Skeletal muscle cell (primary cell): ENCODE data around the gene OR10AD1.
"Not testable (repeated sequence)": the region's sequence is repeated elsewhere in the genome, so short reads cannot be mapped to it uniquely, and the experiment has no call there.

Experiments
- DNase-seq: peaks from one replicate; pipeline ENCODE4 v3.0.0-alpha.2; 2010; ENCODE audit warnings: low read depth
- H3K4me3 ChIP-seq: 2 replicates; pipeline ENCODE4 v1.5.1; 2011; ENCODE audit warnings: low read depth, mild to moderate bottlenecking, control low read depth, low read length, moderate library complexity

The OR10AD1 gene, protein sequence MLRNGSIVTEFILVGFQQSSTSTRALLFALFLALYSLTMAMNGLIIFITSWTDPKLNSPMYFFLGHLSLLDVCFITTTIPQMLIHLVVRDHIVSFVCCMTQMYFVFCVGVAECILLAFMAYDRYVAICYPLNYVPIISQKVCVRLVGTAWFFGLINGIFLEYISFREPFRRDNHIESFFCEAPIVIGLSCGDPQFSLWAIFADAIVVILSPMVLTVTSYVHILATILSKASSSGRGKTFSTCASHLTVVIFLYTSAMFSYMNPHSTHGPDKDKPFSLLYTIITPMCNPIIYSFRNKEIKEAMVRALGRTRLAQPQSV

DNA sequence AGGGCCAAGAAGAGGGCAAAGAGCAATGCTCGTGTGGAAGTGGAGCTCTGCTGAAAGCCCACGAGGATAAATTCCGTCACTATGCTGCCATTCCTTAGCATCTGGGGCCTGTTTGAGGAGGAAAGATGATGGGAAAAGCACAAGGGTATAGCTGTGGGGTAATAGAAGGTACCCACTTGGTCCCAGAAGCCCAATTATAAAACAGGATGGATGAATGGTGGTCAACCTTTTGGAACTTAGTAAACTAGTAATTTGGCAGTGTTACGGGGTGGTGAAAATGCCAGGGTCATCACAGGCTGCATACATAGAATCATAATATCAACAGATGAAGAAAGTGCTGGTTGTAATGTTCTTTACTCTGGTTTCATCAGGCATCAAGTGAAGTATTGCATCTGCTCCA lies at the start of gene OR10AD1:
TSS of gene OR10AD1 (minus strand) at position 101 of the 400 bp plus-strand sequence. CDS start at position 101, 0 bp downstream.
- H3K4me3 ChIP-seq: no peak within 1 kb of the TSS
- DNase-seq: no peak

DNA sequence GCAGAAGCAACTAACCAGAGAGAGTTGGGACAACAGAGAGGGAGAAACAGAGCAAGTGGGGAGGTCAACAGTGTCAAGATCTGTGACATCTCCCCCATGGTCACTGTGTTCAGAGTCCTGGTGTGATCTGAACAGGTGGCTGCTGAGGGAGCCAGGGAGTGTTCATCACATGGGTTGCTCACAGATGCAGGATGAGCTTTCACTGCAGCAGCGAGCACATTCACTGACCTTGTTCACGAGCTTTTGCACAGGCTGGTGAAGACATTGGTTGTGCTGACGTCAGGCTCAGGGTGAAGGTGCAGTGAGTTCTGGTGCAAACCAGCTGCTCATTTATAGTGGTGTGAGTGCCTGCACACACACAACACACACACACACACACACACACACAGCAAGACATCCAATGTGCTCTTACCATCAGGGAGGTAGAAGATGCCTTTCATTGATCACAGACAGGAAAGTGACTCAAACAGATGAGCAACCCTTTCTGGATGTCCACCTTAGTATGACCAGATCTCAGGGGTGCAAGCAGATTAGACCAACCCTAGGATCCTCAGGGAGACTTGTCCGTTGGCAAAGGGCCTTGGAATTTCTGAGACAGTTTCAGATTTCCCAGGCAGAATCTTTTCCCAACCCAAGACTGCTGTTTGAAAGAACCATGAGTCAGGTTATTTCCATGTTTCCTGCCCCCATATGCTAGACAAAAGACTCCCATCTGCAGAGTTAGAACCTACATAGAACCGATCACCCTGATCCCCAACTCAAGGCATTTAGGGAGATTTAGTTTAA lies 44.3 kb upstream of the OR10AD1 start:
- no peak overlapping the region for H3K4me3 ChIP-seq
- DNase-seq: no peak

DNA sequence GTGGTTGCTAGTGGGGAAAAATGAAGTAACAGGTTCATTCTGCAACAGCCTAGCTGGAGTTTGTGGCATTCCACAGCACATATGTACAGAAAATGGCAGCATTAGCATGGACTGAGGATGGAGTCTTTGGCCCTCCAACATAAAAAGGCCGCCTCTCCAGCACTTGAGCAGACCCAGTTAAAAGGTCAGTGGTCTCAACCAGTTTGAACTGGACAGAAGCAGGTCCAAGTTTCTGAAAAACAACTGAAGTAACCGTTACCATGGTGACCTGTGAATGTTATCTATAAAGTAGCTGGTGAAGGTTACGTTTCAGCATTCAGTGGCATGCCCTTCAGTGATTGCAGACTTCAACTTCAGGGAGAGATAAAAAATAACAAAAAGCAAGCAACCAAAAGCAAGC lies 34.1 kb upstream of the OR10AD1 start:
- no peak for DNase-seq
- no peak overlapping the region for H3K4me3 ChIP-seq

DNA sequence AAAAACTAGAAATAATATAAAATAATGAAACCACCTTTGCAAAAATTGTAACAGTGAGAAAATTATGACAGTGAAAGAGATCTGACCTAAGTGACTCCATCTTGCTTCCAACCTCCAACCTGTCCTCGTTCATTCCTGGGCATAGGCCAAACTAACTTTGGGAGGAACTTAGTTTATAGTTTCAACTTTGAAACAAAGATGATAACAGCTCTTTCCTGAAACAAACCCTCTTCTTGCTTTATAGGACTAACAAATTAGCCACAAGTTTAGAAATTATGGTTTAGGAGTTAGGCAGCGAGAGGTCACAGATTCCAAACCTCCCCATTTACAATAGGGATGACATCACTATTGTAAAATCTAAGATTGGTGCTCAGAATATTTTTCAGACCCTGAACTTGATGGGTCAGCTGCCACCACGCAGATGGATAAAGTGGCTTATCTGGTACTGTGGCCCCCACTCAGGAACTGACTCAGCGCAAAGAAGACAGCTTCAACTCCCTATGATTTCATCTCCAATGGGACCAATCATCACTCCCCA lies 32.8 kb upstream of the OR10AD1 start:
- DNase-seq: no peak
- no peak overlapping the region for H3K4me3 ChIP-seq

GRCh38 chr12:48231169-48231958 lies 28.3 kb upstream of the OR10AD1 start:
- not testable (repeated sequence) for DNase-seq, H3K4me3 ChIP-seq

- not testable (repeated sequence) for H3K4me3 ChIP-seq
These were observed 21.4 kb upstream of the OR10AD1 start for GRCh38 chr12:48224533-48224932.

DNA sequence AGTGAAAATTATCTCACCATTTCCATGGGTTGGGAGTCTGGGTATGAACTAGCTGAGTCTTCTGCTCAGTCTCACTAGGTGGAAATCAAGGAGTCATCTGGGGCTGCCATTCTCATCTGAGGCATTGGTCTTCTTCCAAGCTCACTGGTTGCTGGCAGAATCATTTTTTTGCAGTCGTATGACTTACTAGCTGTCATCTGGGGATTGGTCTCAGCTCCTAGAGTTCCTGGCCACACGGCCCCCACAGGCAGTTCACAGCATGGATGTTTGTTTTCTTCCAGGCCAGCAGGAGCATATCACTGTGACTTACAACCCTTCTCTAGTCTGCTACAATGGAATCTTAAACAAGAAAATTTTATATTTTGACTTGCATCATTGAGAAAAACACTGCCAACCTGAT lies 18.6 kb upstream of the OR10AD1 start:
- DNase-seq: no peak

More at GRCh38 chr12:48224533-48224932, 21.4 kb upstream of the OR10AD1 start:
- not testable (repeated sequence) for DNase-seq

GRCh38 chr12:48220701-48221100 lies 17.6 kb upstream of the OR10AD1 start:
- DNase-seq: no peak
- no peak overlapping the region for H3K4me3 ChIP-seq

More for the DNA sequence above, 18.6 kb upstream of the OR10AD1 start:
- no peak overlapping the region for H3K4me3 ChIP-seq

DNA sequence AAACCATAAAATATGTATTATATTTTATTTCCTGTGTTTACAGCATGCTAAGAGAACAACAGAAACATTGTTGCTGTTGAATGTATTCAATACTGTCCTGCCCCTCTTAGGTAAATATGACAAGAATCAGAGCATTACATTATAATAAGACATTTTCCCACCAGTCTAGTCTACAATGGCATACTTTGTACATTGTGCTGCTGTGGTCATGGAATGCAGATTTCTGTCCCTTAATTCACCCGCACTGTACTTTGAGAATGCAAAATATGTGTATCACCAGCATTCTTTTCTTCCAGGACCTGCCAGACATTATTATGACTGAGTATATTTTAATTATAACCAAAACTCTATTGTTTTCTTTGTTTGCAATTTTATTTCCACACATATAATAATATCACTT lies 16.5 kb upstream of the OR10AD1 start:
- no peak for DNase-seq
- no peak overlapping the region for H3K4me3 ChIP-seq

GRCh38 chr12:48216785-48217184 lies 13.7 kb upstream of the OR10AD1 start:
- DNase-seq: no peak
- no peak overlapping the region for H3K4me3 ChIP-seq

DNA sequence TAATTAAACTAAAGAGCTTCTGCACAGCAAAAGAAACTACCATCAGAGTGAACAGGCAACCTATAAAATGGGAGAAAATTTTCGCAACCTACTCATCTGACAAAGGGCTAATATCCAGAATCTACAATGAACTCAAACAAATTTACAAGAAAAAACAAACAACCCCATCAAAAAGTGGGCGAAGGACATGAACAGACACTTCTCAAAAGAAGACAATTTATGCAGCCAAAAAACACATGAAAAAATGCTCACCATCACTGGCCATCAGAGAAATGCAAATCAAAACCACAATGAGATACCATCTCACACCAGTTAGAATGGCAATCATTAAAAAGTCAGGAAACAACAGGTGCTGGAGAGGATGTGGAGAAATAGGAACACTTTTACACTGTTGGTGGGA lies 6.4 kb upstream of the OR10AD1 start:
- not testable (repeated sequence) for DNase-seq

GRCh38 chr12:48202766-48203165 lies 326 bp downstream of the OR10AD1 start:
- no peak overlapping the region for H3K4me3 ChIP-seq
- no peak for DNase-seq

More for the DNA sequence above, 6.4 kb upstream of the OR10AD1 start:
- not testable (repeated sequence) for H3K4me3 ChIP-seq

DNA sequence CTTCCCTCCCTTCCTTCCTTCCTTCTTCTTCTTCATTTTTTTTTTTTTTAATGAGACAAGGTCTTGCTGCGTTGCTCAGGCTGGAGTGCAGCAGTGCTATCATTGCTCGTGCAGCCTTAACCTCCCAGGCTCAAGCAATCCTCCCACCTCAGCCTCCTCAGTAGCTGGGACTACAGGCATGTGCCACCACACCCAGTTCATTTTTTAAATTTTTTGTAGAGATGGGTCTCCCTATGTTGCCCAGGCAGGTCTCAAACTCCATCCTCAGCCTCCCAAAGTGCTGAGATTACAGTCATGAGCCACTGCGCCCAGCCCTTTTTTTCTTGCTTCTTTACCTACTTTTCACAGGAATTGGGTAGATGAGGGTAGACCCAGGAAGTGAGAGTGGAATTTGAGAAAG lies 1.6 kb downstream of the OR10AD1 start:
- no peak for DNase-seq
- H3K4me3 ChIP-seq: no peak overlapping the region

- no peak overlapping the region for H3K4me3 ChIP-seq
- no peak for DNase-seq
These were observed 2.0 kb downstream of the OR10AD1 start for GRCh38 chr12:48201091-48201490.

- no peak overlapping the region for H3K4me3 ChIP-seq
These were observed 3.3 kb downstream of the OR10AD1 start for GRCh38 chr12:48199774-48200221.

GRCh38 chr12:48198985-48199384 lies 4.1 kb downstream of the OR10AD1 start:
- DNase-seq: no peak

More at GRCh38 chr12:48199774-48200221, 3.3 kb downstream of the OR10AD1 start:
- no peak for DNase-seq

GRCh38 chr12:48198672-48198971 lies 4.5 kb downstream of the OR10AD1 start:
- no peak for DNase-seq
- H3K4me3 ChIP-seq: peak overlapping the region; percentile 76

More at GRCh38 chr12:48198985-48199384, 4.1 kb downstream of the OR10AD1 start:
- peak overlapping the region; percentile 76 for H3K4me3 ChIP-seq

DNA sequence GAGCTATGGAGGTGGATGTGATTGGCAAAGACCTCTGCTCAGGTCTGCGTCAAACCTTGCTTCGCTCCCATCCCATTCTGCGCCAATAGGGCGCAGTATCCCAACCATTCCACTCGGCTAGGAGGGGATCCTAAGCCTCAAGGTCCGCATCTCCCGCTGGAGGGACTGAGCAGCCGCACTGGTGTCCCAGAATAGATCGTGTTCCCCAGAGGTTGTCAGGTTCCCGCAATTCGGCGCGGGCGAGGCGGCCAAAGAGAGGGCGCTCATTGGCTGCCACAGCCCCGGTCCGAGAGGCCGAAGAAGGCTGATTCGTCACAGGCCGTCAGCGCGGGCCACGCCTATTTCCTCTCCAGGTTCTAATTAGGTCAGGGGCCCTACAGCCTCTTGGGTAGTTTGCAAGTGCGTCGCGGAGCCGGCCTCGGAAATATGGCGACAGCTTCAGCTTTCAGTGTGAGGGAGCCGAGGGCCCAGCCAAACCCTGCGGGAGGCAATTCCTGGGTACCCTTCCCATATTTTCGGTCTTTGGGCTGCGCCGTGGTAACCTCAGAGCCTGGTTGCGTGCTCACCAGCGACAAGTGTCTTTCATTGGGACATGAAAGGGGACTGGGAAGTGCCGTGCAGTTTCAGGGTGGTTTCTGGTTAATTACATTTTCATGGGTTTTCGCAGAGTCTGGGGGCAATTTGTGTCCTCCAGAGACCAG lies 5.0 kb downstream of the OR10AD1 start:
- H3K4me3 ChIP-seq: peak overlapping the region; percentile 76
- no peak for DNase-seq

DNA sequence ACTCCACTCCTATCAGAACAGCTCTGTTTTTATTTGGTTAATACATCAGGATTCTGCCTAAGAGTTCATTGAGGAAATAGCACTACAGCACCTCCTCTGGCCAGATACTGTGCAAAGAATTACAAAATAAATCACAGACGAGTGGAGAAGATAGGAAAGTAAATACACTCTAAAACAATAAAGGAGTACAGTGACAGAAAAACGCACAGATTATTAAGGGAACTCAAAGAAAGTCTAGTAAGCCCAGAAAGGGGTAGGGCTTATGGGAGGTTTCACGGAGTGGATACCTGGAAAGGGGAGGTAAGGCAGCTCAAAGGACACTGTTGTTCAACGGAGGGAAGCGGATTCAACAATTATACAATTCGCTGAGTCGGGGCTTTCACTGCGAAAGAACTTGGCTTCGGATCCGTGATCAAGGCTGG lies 5.5 kb downstream of the OR10AD1 start:
- peak overlapping the region; percentile 76 for H3K4me3 ChIP-seq
- DNase-seq: no peak
